ENCODE results near the gene ACE2. TPM values are rescaled to one million over a fixed set of nuclear protein-coding genes. Genes with fewer than 3 reads are reported as not detected.

Gene ACE2
- total and polyA plus RNA-seq, 9 of the 15 experiments (the other 6 are each of a cell fraction or from before 2014, with no cell fraction given), result 0.03 to 0.09 (median 0.07) TPM; not detected in 6

- no peaks in the 10 kb centered on the region for H3K9me1 ChIP-seq (ENCODE audit: control insufficient read depth, insufficient read depth, low read length)
- ChIA-PET CTCF (ENCODE audit: low intra/inter-chr PET ratio) (no interaction called here), POLR2A (no interaction called here)
- H3K9me3 ChIP-seq (replicated peaks; ENCODE audit: control insufficient read depth, insufficient read depth, low read depth, low read length), result no peaks in the 10 kb centered on the region
- FAIRE-seq (no peak), DNase-seq (ENCODE audit: extremely low read depth in 1 of 4, low spot score in 3 of 4) (no peak), ATAC-seq (no peak)
- no peaks in the 10 kb centered on the region for H3K36me3 ChIP-seq (ENCODE audit: control insufficient read depth, insufficient read depth, low read length)
- 15% methylated on average over 1 of the region's 1 CpG for WGBS (ENCODE audit: insufficient coverage, low coverage, missing lambda C conversion rate)
- no peak overlapping the region for H3K9ac ChIP-seq (ENCODE audit: insufficient read depth in 1 of 2, low read depth in 2 of 2, low read length in 2 of 2)
- intact Hi-C loops (cut with micrococcal nuclease) (no loop called here), in situ Hi-C loops (cut with MboI) (loop anchor here (10.0 kb wide), 1 partner anchor 205 kb away; no protein-coding TSS in a partner anchor)
- H3K27me3 ChIP-seq (ENCODE audit: control insufficient read depth in 2 of 2, insufficient read depth in 2 of 2, low read length in 2 of 2), result no peaks in the 10 kb centered on the region
- H3K4me1 ChIP-seq (replicated peaks in 1 of 2; ENCODE audit: control insufficient read depth in 2 of 2, insufficient read depth in 2 of 2, low read length in 2 of 2), result peaks cover 0 to 8% of the 10 kb centered on the region in 2 experiments; a peak in 2 of 5 replicates
- H3K4me3 ChIP-seq, result no peak overlapping the region
- no peaks in the 10 kb centered on the region for H3K79me2 ChIP-seq (ENCODE audit: control insufficient read depth, insufficient read depth, low read length)
- no peak overlapping the region for H3K27ac ChIP-seq (ENCODE audit: extremely low read depth, low read depth, low read length)
- H4K20me1 ChIP-seq (replicated peaks; ENCODE audit: control insufficient read depth, insufficient read depth, low read length), result no peaks in the 10 kb centered on the region
- H2AFZ ChIP-seq (ENCODE audit: low read depth, low read length), result peak overlapping the region; percentile 24; the same call in 1 of the 2 replicates
- no peak overlapping the region for H3K4me2 ChIP-seq (ENCODE audit: insufficient read depth, low read length)
- no TSS peak for BruUV-seq (replicated peaks)
- TF ChIP-seq SRF (CRISPR knock-in tag; IDR thresholded peaks at IDR 0.05), result no peak
- TF ChIP-seq CCAR2 (IDR thresholded peaks at IDR 0.05; ENCODE audit: low read depth, low read length), result no peak
- TF ChIP-seq SMARCA5 (IDR thresholded peaks at IDR 0.05), result no peak
These were observed 30.6 kb downstream of the ACE2 start for GRCh38 chrX:15570145-15570544.

- H3K4me1 ChIP-seq (replicated peaks in 1 of 2; ENCODE audit: control insufficient read depth in 2 of 2, insufficient read depth in 2 of 2, low read length in 2 of 2), result peaks cover 0 to 11% of the 10 kb centered on the region in 2 experiments; a peak in 2 of 5 replicates
- FAIRE-seq, result peak; percentile 52
- no peak overlapping the region for H3K4me3 ChIP-seq
- DNase-seq (ENCODE audit: extremely low read depth in 1 of 4, low spot score in 3 of 4), result peak in 1 of 4 experiments; percentile 37
- H3K9me1 ChIP-seq (ENCODE audit: control insufficient read depth, insufficient read depth, low read length), result no peaks in the 10 kb centered on the region
- ATAC-seq, result peak; percentile 54; the same call in 1 of the 3 replicates
- in situ Hi-C loops (cut with MboI) (loop anchor here (5.0 to 10.0 kb wide), 3 partner anchors 77 to 223 kb away; no protein-coding TSS in a partner anchor), intact Hi-C loops (cut with micrococcal nuclease) (loop anchor here (2.0 to 5.0 kb wide), 2 partner anchors 77 to 404 kb away; no protein-coding TSS in a partner anchor)
- no peak overlapping the region for H3K27ac ChIP-seq (ENCODE audit: extremely low read depth, low read depth, low read length)
- H3K9ac ChIP-seq (ENCODE audit: insufficient read depth in 1 of 2, low read depth in 2 of 2, low read length in 2 of 2), result no peak overlapping the region
- H4K20me1 ChIP-seq (replicated peaks; ENCODE audit: control insufficient read depth, insufficient read depth, low read length), result no peaks in the 10 kb centered on the region
- CTCF ChIA-PET (ENCODE audit: low intra/inter-chr PET ratio), result interaction anchor here (0.8 kb wide), 1 partner anchor 878 kb away, joined by 3 read pairs; no protein-coding TSS in a partner anchor
- WGBS (ENCODE audit: insufficient coverage, low coverage, missing lambda C conversion rate), result 39% methylated on average over 7 of the region's 7 CpGs
- no peaks in the 10 kb centered on the region for H3K36me3 ChIP-seq (ENCODE audit: control insufficient read depth, insufficient read depth, low read length)
- H3K4me2 ChIP-seq (ENCODE audit: insufficient read depth, low read length), result no peak overlapping the region
- no peaks in the 10 kb centered on the region for H3K27me3 ChIP-seq (ENCODE audit: control insufficient read depth in 2 of 2, insufficient read depth in 2 of 2, low read length in 2 of 2)
- POLR2A ChIA-PET, result no interaction called here
- no TSS peak for BruUV-seq (replicated peaks)
- no peaks in the 10 kb centered on the region for H3K79me2 ChIP-seq (ENCODE audit: control insufficient read depth, insufficient read depth, low read length)
- H3K9me3 ChIP-seq (replicated peaks; ENCODE audit: control insufficient read depth, insufficient read depth, low read depth, low read length), result no peaks in the 10 kb centered on the region
- peak overlapping the region; percentile 54; the same call in 1 of the 2 replicates for H2AFZ ChIP-seq (ENCODE audit: low read depth, low read length)
- TF ChIP-seq ZNF77 (CRISPR knock-in tag; IDR thresholded peaks at IDR 0.05), result no peak
- TF ChIP-seq ILF3 (IDR thresholded peaks at IDR 0.05; ENCODE audit: borderline replicate concordance), result no peak
- TF ChIP-seq AFF4 (CRISPR knock-in tag; IDR thresholded peaks at IDR 0.05), result no peak
- no peak for TF ChIP-seq DNMT1 (IDR thresholded peaks at IDR 0.05)
- TF ChIP-seq CTCF (IDR thresholded peaks at IDR 0.05 in 2 of 3, conservative IDR thresholded peaks at IDR 0.05 in 1 of 3; ENCODE audit: insufficient read depth in 2 of 3, low read depth in 1 of 3, low read length in 3 of 3), result peak in 2 of 3 experiments; percentile 45 to 81; a peak in 3 of 6 replicates
- no peak for TF ChIP-seq NFRKB (IDR thresholded peaks at IDR 0.05; ENCODE audit: low read depth)
These were observed 32.7 kb downstream of the ACE2 start for GRCh38 chrX:15567886-15568616.
